ENCODE data around the gene AGXT2. TPM values are rescaled to one million over a fixed set of nuclear protein-coding genes. Genes with fewer than 3 reads are reported as not detected.

AGXT2 gene, protein sequence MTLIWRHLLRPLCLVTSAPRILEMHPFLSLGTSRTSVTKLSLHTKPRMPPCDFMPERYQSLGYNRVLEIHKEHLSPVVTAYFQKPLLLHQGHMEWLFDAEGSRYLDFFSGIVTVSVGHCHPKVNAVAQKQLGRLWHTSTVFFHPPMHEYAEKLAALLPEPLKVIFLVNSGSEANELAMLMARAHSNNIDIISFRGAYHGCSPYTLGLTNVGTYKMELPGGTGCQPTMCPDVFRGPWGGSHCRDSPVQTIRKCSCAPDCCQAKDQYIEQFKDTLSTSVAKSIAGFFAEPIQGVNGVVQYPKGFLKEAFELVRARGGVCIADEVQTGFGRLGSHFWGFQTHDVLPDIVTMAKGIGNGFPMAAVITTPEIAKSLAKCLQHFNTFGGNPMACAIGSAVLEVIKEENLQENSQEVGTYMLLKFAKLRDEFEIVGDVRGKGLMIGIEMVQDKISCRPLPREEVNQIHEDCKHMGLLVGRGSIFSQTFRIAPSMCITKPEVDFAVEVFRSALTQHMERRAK
- under 1 TPM in 1 of 9 donors, not detected in 8; 0.06 TPM for total RNA-seq
- under 1 TPM in 1 of 3 donors, not detected in 2; 0.11 TPM for polyA plus RNA-seq
- long read RNA-seq, donor 1, result 0 reads
- long read RNA-seq, donor 2, result 0 reads
- long read RNA-seq, donor 3, result 0 reads
- long read RNA-seq, donor 4, result 0 reads
- long read RNA-seq, donor 5, result 0 reads
- long read RNA-seq, donor 6, result 0 reads
- long read RNA-seq, donor 7, result 0 reads
- long read RNA-seq, donor 8, result 0 reads
- long read RNA-seq, donor 9, result 0 reads
- long read RNA-seq, donor 10, result 0 reads

DNA sequence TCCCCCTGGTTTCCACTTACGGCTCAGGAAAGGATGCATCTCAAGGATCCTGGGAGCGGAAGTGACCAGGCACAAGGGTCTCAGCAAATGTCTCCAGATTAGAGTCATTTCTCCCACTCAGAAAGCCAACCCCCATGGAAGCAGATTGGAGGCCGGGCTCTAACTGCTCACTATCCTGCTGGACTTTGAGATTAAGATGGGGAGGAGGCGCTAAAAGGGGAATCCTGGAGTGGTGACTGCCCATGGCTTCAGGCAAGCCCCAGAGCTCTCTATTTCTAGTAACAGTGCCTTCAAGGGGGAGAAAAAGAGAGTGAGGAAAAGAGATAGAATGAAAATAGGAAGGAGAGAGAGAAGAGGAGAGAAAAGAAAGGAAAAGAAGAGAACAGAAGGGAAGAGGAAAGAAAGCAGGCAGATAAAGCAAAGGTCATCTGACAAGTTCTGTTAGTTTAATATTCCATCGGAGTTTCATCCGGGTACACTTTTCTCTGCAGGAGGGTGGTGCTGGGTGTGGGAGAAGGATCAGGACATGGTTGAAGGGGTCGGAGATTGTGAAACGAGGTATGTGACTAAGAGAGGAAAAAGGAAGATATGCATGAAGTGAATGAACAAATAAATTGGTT lies at the start of gene AGXT2:
AGXT2 (minus strand) TSS at position 165 of the 620 bp plus-strand sequence; CDS start at position 108, 57 bp downstream.
- TF ChIP-seq POLR2A (IDR thresholded peaks at IDR 0.05), result no peak
- TF ChIP-seq, protein P1, sequence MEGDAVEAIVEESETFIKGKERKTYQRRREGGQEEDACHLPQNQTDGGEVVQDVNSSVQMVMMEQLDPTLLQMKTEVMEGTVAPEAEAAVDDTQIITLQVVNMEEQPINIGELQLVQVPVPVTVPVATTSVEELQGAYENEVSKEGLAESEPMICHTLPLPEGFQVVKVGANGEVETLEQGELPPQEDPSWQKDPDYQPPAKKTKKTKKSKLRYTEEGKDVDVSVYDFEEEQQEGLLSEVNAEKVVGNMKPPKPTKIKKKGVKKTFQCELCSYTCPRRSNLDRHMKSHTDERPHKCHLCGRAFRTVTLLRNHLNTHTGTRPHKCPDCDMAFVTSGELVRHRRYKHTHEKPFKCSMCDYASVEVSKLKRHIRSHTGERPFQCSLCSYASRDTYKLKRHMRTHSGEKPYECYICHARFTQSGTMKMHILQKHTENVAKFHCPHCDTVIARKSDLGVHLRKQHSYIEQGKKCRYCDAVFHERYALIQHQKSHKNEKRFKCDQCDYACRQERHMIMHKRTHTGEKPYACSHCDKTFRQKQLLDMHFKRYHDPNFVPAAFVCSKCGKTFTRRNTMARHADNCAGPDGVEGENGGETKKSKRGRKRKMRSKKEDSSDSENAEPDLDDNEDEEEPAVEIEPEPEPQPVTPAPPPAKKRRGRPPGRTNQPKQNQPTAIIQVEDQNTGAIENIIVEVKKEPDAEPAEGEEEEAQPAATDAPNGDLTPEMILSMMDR (IDR thresholded peaks at IDR 0.05), result no peak
- Histone ChIP-seq H3K4me3 (no peak within 1 kb of the TSS), H3K36me3 (replicated peaks in 1 of 2) (no peaks in the 10 kb centered on the region), H3K27me3 (no peaks in the 10 kb centered on the region), H3K27ac (no peak within 1 kb of the TSS), H3K4me1 (replicated peaks in 1 of 2) (no peaks in the 10 kb centered on the region), H3K9me3 (replicated peaks in 1 of 3) (no peaks in the 10 kb centered on the region)
- no peak for DNase-seq
- intact Hi-C loops (cut with DNase I), result no loop called here
- WGBS, 4 donors, result 79 to 86% (median 82%) methylated on average over 8 of the region's 8 CpGs

DNA sequence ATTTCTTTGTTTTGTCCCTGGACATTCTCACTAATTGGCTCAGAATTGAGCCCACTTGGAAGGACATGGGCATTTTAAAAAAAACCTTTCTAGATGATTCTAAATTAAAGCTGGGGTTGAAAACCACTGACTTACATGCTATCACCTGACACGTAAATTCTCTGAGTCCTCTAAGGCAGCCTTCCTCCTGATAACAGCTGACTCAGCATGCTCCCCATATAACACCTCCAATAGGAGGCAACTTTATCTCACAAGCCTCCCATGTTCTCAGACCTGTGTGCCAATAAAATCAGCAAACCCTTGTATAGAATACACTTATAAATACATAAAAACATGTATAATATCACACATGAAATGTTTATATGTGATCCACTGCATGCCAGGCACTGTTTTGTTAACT lies 49.2 kb upstream of the AGXT2 start:
- intact Hi-C loops (cut with DNase I), result loop anchor here (10.0 kb wide), 3 partner anchors 88 to 348 kb away; no protein-coding TSS in a partner anchor

DNA sequence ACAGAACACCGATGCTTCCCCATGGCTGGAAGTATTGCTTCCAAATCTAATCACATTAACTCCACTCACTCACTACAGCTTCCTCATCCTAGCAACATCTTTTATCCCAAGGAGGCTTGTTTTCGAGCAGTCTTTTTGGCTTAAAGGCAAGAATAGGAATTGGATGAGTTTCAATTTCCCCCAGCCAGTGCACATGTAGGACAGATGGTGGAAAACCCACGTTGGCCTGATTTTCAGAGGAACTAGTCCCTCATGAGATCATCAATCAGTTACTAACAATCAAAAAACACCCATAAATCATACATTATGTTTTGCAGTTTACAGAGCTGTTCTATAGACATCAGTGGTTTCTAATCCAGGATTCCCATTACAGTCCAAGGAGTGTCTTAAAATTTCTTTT lies 48.5 kb upstream of the AGXT2 start:
- intact Hi-C loops (cut with DNase I), result loop anchor here (10.0 kb wide), 3 partner anchors 89 to 349 kb away; no protein-coding TSS in a partner anchor
- Histone ChIP-seq H3K36me3 (replicated peaks in 1 of 2) (no peaks in the 10 kb centered on the region), H3K9me3 (replicated peaks in 1 of 3) (no peaks in the 10 kb centered on the region), H3K27ac (no peak overlapping the region), H3K4me1 (replicated peaks in 1 of 2) (no peaks in the 10 kb centered on the region), H3K4me3 (no peak overlapping the region), H3K27me3 (no peaks in the 10 kb centered on the region)
- no peak for DNase-seq
- no peak for TF ChIP-seq POLR2A (IDR thresholded peaks at IDR 0.05)
- TF ChIP-seq, protein P1 (IDR thresholded peaks at IDR 0.05), result no peak
- 45 to 58% (median 50%) methylated on average over 3 of the region's 3 CpGs for WGBS, 4 donors

More for the DNA sequence above, 49.2 kb upstream of the AGXT2 start:
- Histone ChIP-seq H3K9me3 (replicated peaks in 1 of 3) (no peaks in the 10 kb centered on the region), H3K4me1 (replicated peaks in 1 of 2) (no peaks in the 10 kb centered on the region), H3K27ac (no peak overlapping the region), H3K4me3 (no peak overlapping the region), H3K36me3 (replicated peaks in 1 of 2) (no peaks in the 10 kb centered on the region), H3K27me3 (no peaks in the 10 kb centered on the region)
- TF ChIP-seq, protein P1 (IDR thresholded peaks at IDR 0.05), result no peak
- TF ChIP-seq POLR2A (IDR thresholded peaks at IDR 0.05), result no peak
- 71 to 83% (median 75%) methylated on average over 1 of the region's 1 CpG for WGBS, 4 donors
- DNase-seq, result no peak

DNA sequence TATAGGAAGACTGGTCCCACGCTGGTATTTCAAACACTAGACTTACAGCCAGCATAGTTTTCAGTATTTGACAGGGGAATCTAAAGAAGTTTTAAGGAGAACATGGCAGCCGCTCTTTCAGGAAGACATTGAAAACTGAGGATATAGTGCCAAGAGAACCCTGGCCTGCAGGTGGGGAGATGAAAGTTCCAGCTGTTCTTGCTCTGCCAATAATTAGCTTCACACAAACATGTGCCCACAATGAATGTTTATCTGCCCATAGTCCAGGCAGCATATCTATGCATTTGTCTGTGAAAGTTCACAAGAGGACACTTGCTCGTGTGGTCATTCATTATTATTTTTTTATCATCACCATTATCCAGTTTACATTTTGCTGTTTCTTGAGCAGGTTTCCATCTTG lies 47.6 kb upstream of the AGXT2 start:
- Histone ChIP-seq H3K27me3 (no peaks in the 10 kb centered on the region), H3K9me3 (replicated peaks in 1 of 3) (no peaks in the 10 kb centered on the region), H3K4me1 (replicated peaks in 1 of 2) (no peaks in the 10 kb centered on the region), H3K4me3 (no peak overlapping the region), H3K36me3 (replicated peaks in 1 of 2) (no peaks in the 10 kb centered on the region), H3K27ac (no peak overlapping the region)
- no peak for TF ChIP-seq POLR2A (IDR thresholded peaks at IDR 0.05)
- TF ChIP-seq, protein P1 (IDR thresholded peaks at IDR 0.05), result no peak
- no peak for DNase-seq
- intact Hi-C loops (cut with DNase I), result loop anchor here (10.0 kb wide), 3 partner anchors 89 to 349 kb away; no protein-coding TSS in a partner anchor
- WGBS, 4 donors, result 91 to 95% (median 93%) methylated on average over 3 of the region's 3 CpGs

All from adrenal gland (tissue), 19 donors.